ENCODE measurements around the gene SEC23A. TPM values are rescaled to one million over a fixed set of nuclear protein-coding genes. Genes with fewer than 3 reads are reported as not detected.

Gene SEC23A
- total and polyA plus RNA-seq, 2 of the 8 experiments (the other 6 are each of a cell fraction or from before 2014, with no cell fraction given) = 30.9 to 58.2 TPM

DNA sequence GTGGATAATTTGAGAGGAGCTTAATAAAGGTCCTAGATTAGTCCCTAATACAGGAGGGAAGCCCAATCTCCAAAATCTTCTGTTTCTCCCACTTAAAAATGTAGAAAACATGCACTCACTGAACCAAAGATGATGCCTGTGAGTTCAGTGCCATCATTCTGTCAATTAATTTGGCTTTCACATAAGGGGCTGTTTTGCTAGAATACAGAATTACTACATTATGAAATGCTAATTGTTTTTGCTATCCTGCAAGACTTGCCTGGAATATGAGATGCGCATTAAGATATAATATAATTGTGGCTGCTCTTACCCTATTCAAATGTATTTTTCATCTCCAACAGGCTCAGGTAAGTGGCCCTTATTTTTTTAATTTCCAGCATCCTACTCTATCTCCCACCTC lies 111.7 kb downstream of the SEC23A start:
- no peaks in the 10 kb centered on the region for H3K79me2 ChIP-seq (ENCODE audit: control insufficient read depth in 1 of 2, insufficient read depth in 2 of 2, low read length in 2 of 2)
- H3K23me2 ChIP-seq (ENCODE audit: low read depth, low read length) = no peaks in the 10 kb centered on the region
- H3K23ac ChIP-seq (ENCODE audit: insufficient read length) = no peak overlapping the region
- H3K27ac ChIP-seq (ENCODE audit: low read depth, low read length) = no peak overlapping the region
- no peak overlapping the region for H2BK15ac ChIP-seq (ENCODE audit: low read length)
- no peaks in the 10 kb centered on the region for H4K20me1 ChIP-seq (replicated peaks in 1 of 2; ENCODE audit: control insufficient read depth in 1 of 2, insufficient read depth in 2 of 2, low read length in 2 of 2)
- H3K27me3 ChIP-seq (replicated peaks in 1 of 4; ENCODE audit: control insufficient read depth in 3 of 4, extremely low read depth in 1 of 4, insufficient read depth in 3 of 4, low read length in 3 of 4) = no peaks in the 10 kb centered on the region
- POLR2A ChIA-PET (ENCODE audit: partially characterized antibody) = no interaction called here
- no peak overlapping the region for H2AK5ac ChIP-seq (ENCODE audit: low read depth, low read length)
- H3K4me2 ChIP-seq (ENCODE audit: insufficient read depth in 1 of 2, low read depth in 2 of 2, low read length in 2 of 2) = no peak overlapping the region
- FAIRE-seq (no peak), DNase-seq (ENCODE audit: low read depth in 1 of 2, low spot score in 2 of 2) (no peak)
- H4K5ac ChIP-seq (ENCODE audit: insufficient read length, low read depth, low read length) = no peak overlapping the region
- no peak overlapping the region for H4K91ac ChIP-seq (replicated peaks; ENCODE audit: insufficient read length, low read length)
- H3K79me1 ChIP-seq (ENCODE audit: low read depth, low read length) = no peaks in the 10 kb centered on the region
- H3K14ac ChIP-seq (ENCODE audit: insufficient read length) = no peak overlapping the region
- no peaks in the 10 kb centered on the region for H3K4me1 ChIP-seq (replicated peaks in 1 of 4; ENCODE audit: control insufficient read depth in 3 of 4, insufficient read depth in 4 of 4, low read length in 3 of 4)
- H2BK120ac ChIP-seq (replicated peaks; ENCODE audit: low read depth, low read length) = no peak overlapping the region
- CTCF ChIA-PET (ENCODE audit: partially characterized antibody) = interaction anchor here (1.0 to 2.2 kb wide), 3 partner anchors 17 to 268 kb away, joined by 3 to 6 read pairs (median 4); no protein-coding TSS in a partner anchor
- TF ChIP-seq HDAC2 (IDR thresholded peaks at IDR 0.05; ENCODE audit: borderline replicate concordance in 1 of 2, low read depth in 2 of 2, low read length in 2 of 2) = no peak
- TF ChIP-seq BCL11A (IDR thresholded peaks at IDR 0.05; ENCODE audit: low read depth in 2 of 2, low read length in 2 of 2) = no peak
- no peak for TF ChIP-seq SP4 (IDR thresholded peaks at IDR 0.05; ENCODE audit: low read length)
- TF ChIP-seq TAF7 (optimal IDR thresholded peaks at IDR 0.05; ENCODE audit: borderline replicate concordance, low read depth, low read length) = no peak
- no peak for TF ChIP-seq E2F6 (IDR thresholded peaks at IDR 0.05)
- no peak for TF ChIP-seq SIRT6 (IDR thresholded peaks at IDR 0.05; ENCODE audit: low read length)
- no peak for TF ChIP-seq EZH2 (IDR thresholded peaks at IDR 0.05; ENCODE audit: low read depth, low read length, severe bottlenecking)
- no peak for TF ChIP-seq POLR2AphosphoS5 (IDR thresholded peaks at IDR 0.05; ENCODE audit: low read depth, low read length)
- no peak for TF ChIP-seq CEBPB (IDR thresholded peaks at IDR 0.05; ENCODE audit: low read depth, low read length)
- no peak overlapping the region for H2BK12ac ChIP-seq (ENCODE audit: low read depth, low read length)
- no peak overlapping the region for H3K4ac ChIP-seq (replicated peaks; ENCODE audit: insufficient read length, low read depth, low read length)
- no peaks in the 10 kb centered on the region for H3K36me3 ChIP-seq (ENCODE audit: control insufficient read depth in 2 of 4, insufficient read depth in 4 of 4, low read length in 3 of 4)
- H3K9ac ChIP-seq (replicated peaks in 1 of 4; ENCODE audit: extremely low read depth in 1 of 4, low read depth in 3 of 4, low read length in 3 of 4) = no peak overlapping the region
- no peaks in the 10 kb centered on the region for H3K9me3 ChIP-seq (ENCODE audit: insufficient read depth in 2 of 2, low read depth in 1 of 2, low read length in 1 of 2)
- no peak overlapping the region for H2BK20ac ChIP-seq (ENCODE audit: low read length)
- no peak overlapping the region for H3K18ac ChIP-seq (ENCODE audit: extremely low read depth, low read length)
- WGBS, 2 experiments (ENCODE audit: extremely low coverage in 1 of 2, insufficient coverage in 1 of 2, insufficient read length in 1 of 2, insufficient replicate concordance in 2 of 2, low coverage in 1 of 2, low lambda C conversion rate in 2 of 2, missing lambda C conversion rate in 1 of 2) = 95% methylated on average over 1 of the region's 1 CpG; no CpG with 5 or more reads in 1 of the 2 experiments
- H3K56ac ChIP-seq (replicated peaks; ENCODE audit: insufficient read length, low read depth, low read length) = no peak overlapping the region
- no peak overlapping the region for H3K4me3 ChIP-seq (ENCODE audit: extremely low read depth in 1 of 4, insufficient read depth in 2 of 4, low read depth in 3 of 4, low read length in 4 of 4)
- H2AFZ ChIP-seq (ENCODE audit: low read length) = no peak overlapping the region
- no peak overlapping the region for H4K8ac ChIP-seq (ENCODE audit: extremely low read depth, insufficient read depth, low read length)
- no peak overlapping the region for H2BK5ac ChIP-seq (ENCODE audit: low read depth, low read length)

All from H1 (cell line).